GM21447 (cell line): ENCODE results near the gene PROM1.

Source experiments
- ATAC-seq: cut with Tn5 transposase; IDR thresholded peaks from one replicate; pipeline ENCODE4 v1.9.1; 2021; ENCODE audit not compliant: unreplicated experiment

The PROM1 gene

GRCh38 chr4:16029886-16030285 lies 53.9 kb downstream of the PROM1 start:
- ATAC-seq, result no peak

GRCh38 chr4:16029262-16029661 lies 54.6 kb downstream of the PROM1 start:
- no peak for ATAC-seq

GRCh38 chr4:16027626-16028025 lies 56.2 kb downstream of the PROM1 start:
- ATAC-seq, result no peak

- no peak for ATAC-seq
These were observed 56.7 kb downstream of the PROM1 start for GRCh38 chr4:16027114-16027513.

- ATAC-seq, result no peak
These were observed 57.6 kb downstream of the PROM1 start for GRCh38 chr4:16026160-16026761.

- no peak for ATAC-seq
These were observed 58.6 kb downstream of the PROM1 start for GRCh38 chr4:16025268-16025667.

- ATAC-seq, result no peak
These were observed 59.9 kb downstream of the PROM1 start for GRCh38 chr4:16023776-16024408.

- no peak for ATAC-seq
These were observed 61.8 kb downstream of the PROM1 start for GRCh38 chr4:16021804-16022560.

- ATAC-seq, result no peak
These were observed 64.2 kb downstream of the PROM1 start for GRCh38 chr4:16019649-16020048.

GRCh38 chr4:16018841-16019240 lies 65.0 kb downstream of the PROM1 start:
- no peak for ATAC-seq

- no peak for ATAC-seq
These were observed 65.7 kb downstream of the PROM1 start for GRCh38 chr4:16018061-16018676.

GRCh38 chr4:16016536-16016935 lies 67.3 kb downstream of the PROM1 start:
- ATAC-seq, result no peak

GRCh38 chr4:16011173-16011572 lies 72.7 kb downstream of the PROM1 start:
- no peak for ATAC-seq

- ATAC-seq, result no peak
These were observed 74.7 kb downstream of the PROM1 start for GRCh38 chr4:16009153-16009552.

- no peak for ATAC-seq
These were observed 76.2 kb downstream of the PROM1 start for GRCh38 chr4:16007471-16008095.

- ATAC-seq, result no peak
These were observed 76.9 kb downstream of the PROM1 start for GRCh38 chr4:16006771-16007446.

- no peak for ATAC-seq
These were observed 78.1 kb downstream of the PROM1 start for GRCh38 chr4:16005676-16006075.

- ATAC-seq, result peak; percentile 95
These were observed 82.4 kb downstream of the PROM1 start for GRCh38 chr4:16001484-16001858.

- ATAC-seq, result no peak
These were observed 82.9 kb downstream of the PROM1 start for GRCh38 chr4:16000708-16001483.

- no peak for ATAC-seq
These were observed 87.0 kb downstream of the PROM1 start for GRCh38 chr4:15996773-15997172.
